ENCODE data around the gene LAMTOR1. TPM values are rescaled to one million over a fixed set of nuclear protein-coding genes. Genes with fewer than 3 reads are reported as not detected.

The LAMTOR1 gene
- total RNA-seq, 2 experiments from 2014 or later: 50.7 to 52.2 TPM

DNA sequence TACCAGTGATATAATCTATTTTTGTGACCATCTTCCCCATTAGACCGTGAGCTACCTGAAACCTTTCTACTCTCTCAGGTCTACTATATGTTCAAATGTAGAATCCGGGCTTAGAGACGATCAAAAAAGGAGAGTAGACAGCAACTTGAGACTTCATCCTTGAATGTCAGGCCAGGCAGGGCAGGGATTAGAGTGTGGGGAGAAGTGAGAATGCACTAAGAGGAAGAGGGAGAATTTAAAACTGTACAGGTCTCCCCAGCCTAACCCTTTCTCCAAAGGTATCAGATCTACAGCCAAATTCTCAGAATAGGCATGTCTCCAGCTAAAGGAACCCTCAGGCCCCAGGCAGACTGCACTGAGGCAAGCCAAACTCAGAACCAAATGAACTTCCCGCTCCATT, 935 bp downstream of the LAMTOR1 start:
- DNase-seq: no peak
- peaks cover 38% of the 10 kb centered on the region for H3K4me1 Mint-ChIP-seq
- H3K4me3 Mint-ChIP-seq: peak overlapping the region; percentile 97
- peak overlapping the region; percentile 95 for H3K27ac Mint-ChIP-seq
- no peaks in the 10 kb centered on the region for H3K9me3 Mint-ChIP-seq (ENCODE audit: low read depth)
- H3K27me3 Mint-ChIP-seq: no peaks in the 10 kb centered on the region
- intact Hi-C loops (cut with DNase I, micrococcal nuclease): loop anchor here (1.0 to 2.0 kb wide), 4 partner anchors 39 to 315 kb away; partner anchors contain the start of genes RNF121 (in 1 of the 2) and XNDC1N (in 1 of the 2)
- CTCF ChIA-PET: interaction anchor here (0.5 to 3.7 kb wide), 6 partner anchors 9 to 76 kb away, joined by 3 to 27 read pairs (median 8); no protein-coding TSS in a partner anchor
- peaks cover 19% of the 10 kb centered on the region for H3K36me3 Mint-ChIP-seq (ENCODE audit: low read depth)
- POLR2A ChIA-PET: interaction anchor here (0.7 to 1.1 kb wide), 2 partner anchors 24 to 174 kb away, joined by 3 read pairs; partner anchors contain the start of gene XNDC1N
- ATAC-seq: no peak

DNA sequence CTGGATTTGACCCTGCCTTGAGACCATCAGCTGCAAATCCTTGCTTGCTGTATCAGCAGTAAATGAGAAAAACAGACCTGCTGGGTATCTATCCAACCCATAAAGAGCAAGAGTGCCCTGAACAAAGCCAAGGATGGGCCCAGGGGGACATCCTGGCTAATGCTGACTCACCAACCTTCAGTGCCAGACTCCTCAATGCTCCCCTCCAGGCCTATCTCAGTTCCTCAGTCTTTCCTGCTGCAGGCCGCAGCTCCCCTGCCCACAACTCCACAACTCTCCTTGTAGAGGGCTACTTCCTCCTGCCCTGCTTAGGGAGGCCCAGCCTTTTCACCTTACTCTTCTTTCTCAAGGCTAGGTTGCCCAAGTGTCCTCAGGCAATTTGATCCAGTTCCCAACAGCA, 2.6 kb downstream of the LAMTOR1 start:
- intact Hi-C loops (cut with DNase I, micrococcal nuclease): no loop called here
- POLR2A ChIA-PET: interaction anchor here (0.6 kb wide), 1 partner anchor 525 kb away, joined by 4 read pairs; no protein-coding TSS in a partner anchor
- Mint-ChIP-seq H3K4me3 (no peak overlapping the region), H3K27me3 (no peaks in the 10 kb centered on the region), H3K9me3 (ENCODE audit: low read depth) (no peaks in the 10 kb centered on the region), H3K36me3 (ENCODE audit: low read depth) (peaks cover 19% of the 10 kb centered on the region), H3K27ac (peak overlapping the region; percentile 30), H3K4me1 (peaks cover 38% of the 10 kb centered on the region)
- no peak for ATAC-seq
- CTCF ChIA-PET: interaction anchor here (1.1 to 3.7 kb wide), 4 partner anchors 10 to 123 kb away, joined by 3 to 27 read pairs (median 8); no protein-coding TSS in a partner anchor
- no peak for DNase-seq

DNA sequence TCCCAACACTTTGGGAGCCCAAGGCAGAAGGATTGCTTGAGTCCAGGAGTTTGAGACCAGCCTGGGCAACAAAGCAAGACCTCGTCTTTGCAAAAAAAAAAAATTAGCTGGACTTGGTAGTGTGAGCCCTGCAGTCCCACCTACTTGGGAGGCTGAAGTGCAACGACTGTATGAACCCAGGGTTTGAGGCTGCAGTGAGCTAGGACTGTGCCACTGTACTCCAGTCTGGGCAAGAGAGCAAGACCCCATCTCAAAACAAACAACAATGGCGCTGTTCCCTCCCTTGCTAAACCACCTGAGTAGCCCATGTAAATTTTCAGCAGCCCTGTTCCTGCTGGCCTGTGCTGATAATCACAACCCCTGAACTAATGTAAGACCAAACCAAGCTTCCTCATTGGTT, 3.1 kb downstream of the LAMTOR1 start:
- H3K9me3 Mint-ChIP-seq (ENCODE audit: low read depth): no peaks in the 10 kb centered on the region
- no peak overlapping the region for H3K27ac Mint-ChIP-seq
- intact Hi-C loops (cut with DNase I, micrococcal nuclease): no loop called here
- H3K4me1 Mint-ChIP-seq: peaks cover 38% of the 10 kb centered on the region
- no peak overlapping the region for H3K4me3 Mint-ChIP-seq
- H3K36me3 Mint-ChIP-seq (ENCODE audit: low read depth): peaks cover 21% of the 10 kb centered on the region
- ATAC-seq: no peak
- CTCF ChIA-PET: interaction anchor here (2.0 to 3.7 kb wide), 2 partner anchors 9 to 75 kb away, joined by 7 to 27 read pairs; no protein-coding TSS in a partner anchor
- POLR2A ChIA-PET: interaction anchor here (0.6 kb wide), 1 partner anchor 525 kb away, joined by 4 read pairs; no protein-coding TSS in a partner anchor
- DNase-seq: no peak
- H3K27me3 Mint-ChIP-seq: no peaks in the 10 kb centered on the region

DNA sequence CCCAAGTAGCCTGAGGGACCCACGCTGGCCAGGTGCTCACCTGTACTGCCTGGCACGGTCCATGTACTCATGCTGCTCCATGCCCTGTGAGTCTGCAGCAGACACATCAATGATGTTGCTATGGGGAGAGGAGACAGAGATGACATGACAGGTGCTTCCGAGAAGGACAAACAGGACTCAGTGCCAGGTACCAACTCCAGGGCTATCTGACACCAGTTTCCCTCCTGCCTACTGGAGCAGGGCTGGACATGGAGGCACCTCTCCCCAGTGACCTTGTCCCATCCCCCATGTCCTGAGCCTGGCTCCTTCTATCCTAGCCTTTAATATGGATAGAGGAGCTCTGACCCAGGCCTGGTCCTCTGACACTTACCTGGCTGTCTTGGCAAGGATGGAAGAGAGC, 4.4 kb downstream of the LAMTOR1 start:
- H3K27me3 Mint-ChIP-seq: no peaks in the 10 kb centered on the region
- ChIA-PET POLR2A (interaction anchor here (0.5 to 1.7 kb wide), 2 partner anchors 10 to 14 kb away, joined by 3 to 7 read pairs; partner anchors contain the start of gene ANAPC15), CTCF (interaction anchor here (2.0 kb wide), 1 partner anchor 74 kb away, joined by 7 read pairs; no protein-coding TSS in a partner anchor)
- DNase-seq: no peak
- no peak overlapping the region for H3K4me3 Mint-ChIP-seq
- no peaks in the 10 kb centered on the region for H3K9me3 Mint-ChIP-seq (ENCODE audit: low read depth)
- ATAC-seq: no peak
- H3K36me3 Mint-ChIP-seq (ENCODE audit: low read depth): peaks cover 23% of the 10 kb centered on the region
- peaks cover 32% of the 10 kb centered on the region for H3K4me1 Mint-ChIP-seq
- no peak overlapping the region for H3K27ac Mint-ChIP-seq
- intact Hi-C loops (cut with DNase I, micrococcal nuclease): no loop called here

- no peak overlapping the region for H3K4me3 Mint-ChIP-seq
- no peak overlapping the region for H3K27ac Mint-ChIP-seq
- ChIA-PET CTCF (interaction anchor here (0.6 to 5.7 kb wide), 22 partner anchors 9 to 164 kb away, joined by 3 to 89 read pairs (median 5); no protein-coding TSS in a partner anchor), POLR2A (no interaction called here)
- no peaks in the 10 kb centered on the region for H3K9me3 Mint-ChIP-seq (ENCODE audit: low read depth)
- peaks cover 11% of the 10 kb centered on the region for H3K36me3 Mint-ChIP-seq (ENCODE audit: low read depth)
- no peaks in the 10 kb centered on the region for H3K27me3 Mint-ChIP-seq
- H3K4me1 Mint-ChIP-seq: peaks cover 13% of the 10 kb centered on the region
- intact Hi-C loops (cut with DNase I, micrococcal nuclease): loop anchor here (1.0 to 5.0 kb wide), 3 partner anchors 66 to 114 kb away; no protein-coding TSS in a partner anchor
- ATAC-seq (peak; percentile 90), DNase-seq (peak; percentile 82)
Measured at GRCh38 chr11:72091292-72091691, 11.8 kb downstream of the LAMTOR1 start.

DNA sequence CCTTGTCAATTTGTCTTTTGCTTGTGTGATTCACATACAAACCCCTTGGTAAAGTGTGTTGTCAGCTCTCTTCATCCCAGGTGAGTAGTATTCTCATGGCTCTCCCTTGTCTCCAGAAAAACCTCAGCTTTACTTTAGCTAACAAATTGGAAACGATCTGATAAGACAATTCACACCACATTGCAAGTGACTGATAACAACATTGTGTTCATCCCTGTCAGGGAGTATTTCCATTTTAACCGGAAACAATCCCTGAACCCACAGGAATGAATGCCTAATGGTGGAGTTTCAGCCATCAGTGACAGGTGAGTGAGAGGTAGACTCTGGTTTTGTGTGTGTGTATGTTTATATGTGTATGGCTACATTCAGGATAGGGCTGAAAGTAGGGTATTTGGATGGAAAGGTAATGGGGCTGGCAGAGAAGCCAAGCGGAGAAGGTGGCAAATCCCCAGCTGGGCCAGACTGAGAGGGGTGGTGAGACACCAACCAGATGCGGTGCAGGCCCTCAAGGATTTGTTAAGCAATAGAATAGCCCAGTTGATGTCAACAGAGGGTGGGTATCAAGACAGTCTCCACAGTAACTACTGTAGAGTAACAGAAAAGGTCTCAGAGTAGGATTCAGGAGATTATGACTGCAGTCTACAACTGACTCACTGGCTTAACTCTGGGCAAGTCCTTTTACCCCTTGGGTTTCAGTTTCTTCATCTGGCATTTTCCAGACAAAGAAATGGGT, 14.9 kb downstream of the LAMTOR1 start:
- Mint-ChIP-seq H3K4me1 (peaks cover 13% of the 10 kb centered on the region), H3K27ac (peak overlapping the region; percentile 39), H3K36me3 (ENCODE audit: low read depth) (peaks cover 6% of the 10 kb centered on the region), H3K9me3 (ENCODE audit: low read depth) (no peaks in the 10 kb centered on the region), H3K4me3 (no peak overlapping the region), H3K27me3 (no peaks in the 10 kb centered on the region)
- no peak for DNase-seq
- peak; percentile 74 for ATAC-seq
- intact Hi-C loops (cut with DNase I, micrococcal nuclease): no loop called here
- CTCF ChIA-PET: interaction anchor here (5.4 kb wide), 1 partner anchor 63 kb away, joined by 40 read pairs; no protein-coding TSS in a partner anchor
- POLR2A ChIA-PET: no interaction called here

DNA sequence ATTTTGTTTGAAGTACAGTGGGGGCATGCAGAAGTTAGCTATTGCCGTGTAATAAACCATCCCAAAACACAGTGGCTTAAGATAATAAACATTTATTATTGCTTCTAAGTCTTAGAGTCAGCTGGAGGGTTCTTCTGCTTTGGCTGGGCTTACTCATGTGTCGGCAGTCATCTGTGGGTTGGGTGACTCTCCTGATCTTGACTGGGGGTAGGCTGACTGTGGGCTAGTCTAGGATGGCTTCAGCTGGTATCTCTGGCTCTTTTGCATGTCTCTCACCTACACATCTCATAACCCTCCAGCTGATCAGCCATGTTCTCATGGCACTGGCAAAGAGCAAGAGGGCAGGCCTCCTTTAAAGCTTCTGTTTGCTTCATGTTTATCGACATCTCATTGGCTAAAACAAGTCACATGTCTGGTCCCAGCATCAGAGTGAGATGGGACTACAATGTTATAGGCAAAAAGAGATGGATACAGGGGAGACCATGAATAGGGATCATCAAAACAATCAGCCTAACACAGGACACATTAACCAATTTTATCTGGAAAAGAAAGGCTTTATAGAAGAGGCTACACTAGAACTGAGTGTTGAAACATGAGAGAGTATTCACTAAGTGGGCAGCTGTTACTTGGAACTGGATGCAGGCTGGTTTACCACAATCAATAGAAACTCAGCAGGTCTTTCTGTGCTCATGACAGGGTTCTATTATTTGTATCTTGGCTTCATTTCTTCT, 17.3 kb downstream of the LAMTOR1 start:
- intact Hi-C loops (cut with DNase I, micrococcal nuclease): no loop called here
- CTCF ChIA-PET: interaction anchor here (0.6 to 5.4 kb wide), 13 partner anchors 9 to 567 kb away, joined by 3 to 40 read pairs (median 4); partner anchors contain the start of gene ANAPC15

DNA sequence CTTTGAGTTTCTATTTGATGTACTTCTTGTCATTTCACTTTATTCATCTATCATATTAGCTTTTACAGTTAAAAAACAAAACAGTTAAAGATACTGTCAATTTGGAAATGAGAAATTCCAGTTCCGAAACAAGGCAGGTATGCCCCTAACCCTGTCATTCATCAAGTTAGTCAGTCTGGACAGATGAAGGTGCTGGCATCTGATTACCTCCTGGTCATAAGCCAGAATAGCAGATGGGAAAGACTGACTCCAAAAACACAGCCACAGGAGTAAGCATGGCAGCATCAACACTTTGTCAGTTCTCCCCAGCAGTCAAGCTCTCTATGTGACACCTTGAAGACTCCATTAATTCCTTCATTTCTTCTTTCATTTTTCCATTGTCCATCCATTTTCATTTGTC, 18.1 kb downstream of the LAMTOR1 start:
- intact Hi-C loops (cut with DNase I, micrococcal nuclease): no loop called here
- no peak overlapping the region for H3K4me3 Mint-ChIP-seq
- no peak for DNase-seq
- H3K9me3 Mint-ChIP-seq (ENCODE audit: low read depth): no peaks in the 10 kb centered on the region
- H3K27me3 Mint-ChIP-seq: no peaks in the 10 kb centered on the region
- H3K4me1 Mint-ChIP-seq: peaks cover 26% of the 10 kb centered on the region
- H3K36me3 Mint-ChIP-seq (ENCODE audit: low read depth): peaks cover 8% of the 10 kb centered on the region
- no peak overlapping the region for H3K27ac Mint-ChIP-seq
- no peak for ATAC-seq
- ChIA-PET POLR2A (interaction anchor here (0.6 to 0.9 kb wide), 2 partner anchors 47 to 143 kb away, joined by 3 to 6 read pairs; no protein-coding TSS in a partner anchor), CTCF (interaction anchor here (0.6 to 5.4 kb wide), 7 partner anchors 9 to 567 kb away, joined by 3 to 40 read pairs (median 4); no protein-coding TSS in a partner anchor)

More for the DNA sequence above, 17.3 kb downstream of the LAMTOR1 start:
- no peaks in the 10 kb centered on the region for H3K27me3 Mint-ChIP-seq
- H3K9me3 Mint-ChIP-seq (ENCODE audit: low read depth): no peaks in the 10 kb centered on the region
- DNase-seq (no peak), ATAC-seq (no peak)
- POLR2A ChIA-PET: interaction anchor here (0.9 kb wide), 1 partner anchor 48 kb away, joined by 3 read pairs; no protein-coding TSS in a partner anchor
- no peak overlapping the region for H3K27ac Mint-ChIP-seq
- H3K4me3 Mint-ChIP-seq: no peak overlapping the region
- H3K4me1 Mint-ChIP-seq: peaks cover 23% of the 10 kb centered on the region
- peaks cover 7% of the 10 kb centered on the region for H3K36me3 Mint-ChIP-seq (ENCODE audit: low read depth)

DNA sequence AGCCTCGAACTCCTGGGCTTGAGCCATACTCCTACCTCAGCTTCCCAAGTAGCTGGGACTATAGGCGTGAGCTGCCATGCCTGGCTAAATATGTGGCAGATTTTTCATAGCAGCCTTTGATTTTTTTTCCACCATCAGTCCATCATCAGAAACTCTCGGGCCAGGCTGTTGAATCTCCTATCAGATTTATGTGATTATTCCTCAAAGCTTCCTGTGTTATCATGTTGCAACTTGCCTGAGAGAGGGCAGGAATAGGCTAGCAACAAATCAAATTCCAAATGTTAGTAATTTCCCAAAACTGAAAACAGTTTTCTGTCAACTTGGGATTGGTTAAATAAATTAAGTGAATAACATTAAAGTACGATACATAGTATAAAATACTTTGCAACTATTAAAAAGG, 19.0 kb downstream of the LAMTOR1 start:
- H3K4me1 Mint-ChIP-seq: peaks cover 26% of the 10 kb centered on the region
- intact Hi-C loops (cut with DNase I, micrococcal nuclease): no loop called here
- H3K27ac Mint-ChIP-seq: no peak overlapping the region
- ATAC-seq (no peak), DNase-seq (no peak)
- H3K36me3 Mint-ChIP-seq (ENCODE audit: low read depth): peaks cover 8% of the 10 kb centered on the region
- H3K4me3 Mint-ChIP-seq: no peak overlapping the region
- CTCF ChIA-PET: interaction anchor here (5.4 kb wide), 1 partner anchor 59 kb away, joined by 40 read pairs; no protein-coding TSS in a partner anchor
- POLR2A ChIA-PET: no interaction called here
- H3K27me3 Mint-ChIP-seq: no peaks in the 10 kb centered on the region
- no peaks in the 10 kb centered on the region for H3K9me3 Mint-ChIP-seq (ENCODE audit: low read depth)

DNA sequence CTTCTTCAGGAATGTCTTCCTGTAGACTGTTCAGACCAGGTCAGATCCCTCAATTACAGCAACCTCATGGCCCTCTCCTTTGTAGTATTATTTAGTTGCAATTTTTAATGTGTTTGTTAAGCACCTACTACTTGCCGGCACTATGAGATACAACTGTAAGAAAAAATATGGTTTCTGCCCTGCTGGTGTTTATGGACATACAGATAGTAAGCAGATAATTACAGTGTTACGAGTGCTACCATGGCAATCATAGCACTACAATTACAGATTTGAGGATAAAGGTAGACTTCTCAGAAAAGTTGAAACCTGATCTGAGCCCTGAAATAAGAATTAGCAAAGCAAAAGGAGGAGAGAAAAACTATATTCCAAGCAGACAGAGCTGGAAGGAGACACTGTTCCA, 19.7 kb downstream of the LAMTOR1 start:
- Mint-ChIP-seq H3K4me1 (peaks cover 30% of the 10 kb centered on the region), H3K27me3 (no peaks in the 10 kb centered on the region), H3K4me3 (no peak overlapping the region), H3K36me3 (ENCODE audit: low read depth) (peaks cover 8% of the 10 kb centered on the region), H3K9me3 (ENCODE audit: low read depth) (no peaks in the 10 kb centered on the region), H3K27ac (no peak overlapping the region)
- POLR2A ChIA-PET: no interaction called here
- no peak for DNase-seq
- no peak for ATAC-seq
- intact Hi-C loops (cut with DNase I, micrococcal nuclease): no loop called here
- CTCF ChIA-PET: interaction anchor here (5.4 kb wide), 1 partner anchor 58 kb away, joined by 40 read pairs; no protein-coding TSS in a partner anchor

Data from activated CD4-positive, alpha-beta T cell treated with anti-CD3 and anti-CD28 coated beads for 36 hours (primary cell).